IMR-90 (cell line): ENCODE measurements around the gene HOXC5. TPM values are rescaled to one million over a fixed set of nuclear protein-coding genes. Genes with fewer than 3 reads are reported as not detected.

Experiments
- ATAC-seq: fragments of 200-7000 bp; cut with Tn5 transposase; 2 replicates; pipeline ENCODE4 v1.9.1; 2020; ENCODE audit warnings: low read depth, mild to moderate bottlenecking, moderate library complexity
- BruUV-seq: library from RNA; stranded (reverse); fragments of 400-500 nt; replicated peaks from 2 replicates; lab custom pipeline; 2021; lab: Mats Ljungman, UMichigan
- CTCF ChIA-PET: fragments of 300-600 bp; formaldehyde crosslinking; extraction: SDS; loops from one replicate; lab custom pipeline; 2021; ENCODE audit warnings: antibody characterized with exemption; lab: Yijun Ruan, JAX
- POLR2A ChIA-PET: fragments of 300-600 bp; sonication (Branson Sonifier 250); formaldehyde crosslinking; loops from one replicate; lab custom pipeline; 2022; ENCODE audit warnings: antibody characterized with exemption; ENCODE audit not compliant: unreplicated experiment; lab: Charles Lee
- DNase-seq: peaks from one replicate; pipeline ENCODE4 v3.0.0; 2013
- H2AFZ ChIP-seq: replicated peaks from 2 replicates; pipeline ENCODE3; 2013; ENCODE audit warnings: low read length, mild to moderate bottlenecking; ENCODE audit not compliant: poor library complexity
- H2AK5ac ChIP-seq: 2 replicates; pipeline ENCODE4 v1.6.1; 2013; ENCODE audit warnings: low read depth, low read length, inconsistent platforms
- H2AK9ac ChIP-seq: replicated peaks from 2 replicates; pipeline ENCODE3; 2013; ENCODE audit warnings: mild to moderate bottlenecking, low read depth, low read length, moderate library complexity; ENCODE audit not compliant: poor library complexity
- H2BK120ac ChIP-seq: 2 replicates; pipeline ENCODE4 v1.6.1; 2013; ENCODE audit warnings: low read depth, low read length, inconsistent platforms
- H2BK15ac ChIP-seq: 3 replicates; pipeline ENCODE4 v1.6.1; 2013; ENCODE audit warnings: low read depth, low read length, inconsistent platforms
- H2BK20ac ChIP-seq: 2 replicates; pipeline ENCODE4 v1.6.1; 2013; ENCODE audit warnings: low read depth, mild to moderate bottlenecking, inconsistent platforms, low read length, moderate library complexity
- H2BK5ac ChIP-seq: 2 replicates; pipeline ENCODE4 v1.6.1; 2013; ENCODE audit warnings: mild to moderate bottlenecking, low read depth, low read length, inconsistent platforms; ENCODE audit not compliant: poor library complexity, severe bottlenecking
- H3K14ac ChIP-seq: replicated peaks from 2 replicates; pipeline ENCODE4 v1.6.1; 2013; ENCODE audit warnings: low read depth, low read length, inconsistent platforms
- H3K18ac ChIP-seq: 2 replicates; pipeline ENCODE4 v1.6.1; 2013; ENCODE audit warnings: low read depth, low read length, control low read depth
- H3K23ac ChIP-seq: 2 replicates; pipeline ENCODE4 v1.6.1; 2013; ENCODE audit warnings: low read depth, low read length, inconsistent platforms
- H3K27ac ChIP-seq: 2 replicates; pipeline ENCODE4 v1.5.1; 2013; ENCODE audit warnings: mild to moderate bottlenecking, control low read depth, low read length; ENCODE audit not compliant: insufficient read depth
- H3K27me3 ChIP-seq: 2 replicates; pipeline ENCODE4 v1.6.1; 2013; ENCODE audit warnings: low read length; ENCODE audit not compliant: control insufficient read depth, insufficient read depth
- H3K36me3 ChIP-seq: 2 replicates; pipeline ENCODE4 v1.6.1; 2013; ENCODE audit warnings: low read length, mixed read lengths; ENCODE audit not compliant: control insufficient read depth, insufficient read depth
- H3K4ac ChIP-seq: 2 replicates; pipeline ENCODE4 v1.6.1; 2013; ENCODE audit warnings: low read depth, low read length, inconsistent platforms
- H3K4me1 ChIP-seq: 2 replicates; pipeline ENCODE4 v1.6.1; 2013; ENCODE audit warnings: low read length, mixed read lengths; ENCODE audit not compliant: control insufficient read depth, insufficient read depth
- H3K4me2 ChIP-seq: 2 replicates; pipeline ENCODE4 v1.6.1; 2013; ENCODE audit warnings: low read depth, mild to moderate bottlenecking, control low read depth, low read length, moderate library complexity
- H3K4me3 ChIP-seq: 2 replicates; pipeline ENCODE4 v1.5.1; 2013; ENCODE audit warnings: low read depth, mild to moderate bottlenecking, control low read depth, low read length, moderate library complexity; ENCODE audit not compliant: insufficient read depth
- H3K56ac ChIP-seq: 2 replicates; pipeline ENCODE4 v1.6.1; 2013; ENCODE audit warnings: low read length, inconsistent platforms; ENCODE audit not compliant: insufficient read depth; ENCODE audit errors: extremely low read depth
- H3K79me1 ChIP-seq, 2 experiments: 2 replicates each; pipeline ENCODE4 v1.6.1; 2013; ENCODE audit warnings: low read length in 2 of 2, inconsistent platforms in 1 of 2, low read depth in 1 of 2
- H3K9ac ChIP-seq: 2 replicates; pipeline ENCODE4 v1.6.1; 2013; ENCODE audit warnings: low read depth, low read length, control low read depth
- H3K9me1 ChIP-seq: 2 replicates; pipeline ENCODE4 v1.6.1; 2013; ENCODE audit warnings: low read length, inconsistent platforms; ENCODE audit not compliant: insufficient read depth
- H3K9me3 ChIP-seq: 2 replicates; pipeline ENCODE4 v1.6.1; 2013; ENCODE audit warnings: low read length; ENCODE audit not compliant: control insufficient read depth, insufficient read depth
- H4K20me1 ChIP-seq: 2 replicates; pipeline ENCODE4 v1.6.1; 2013; ENCODE audit warnings: low read length, inconsistent platforms; ENCODE audit not compliant: insufficient read depth
- H4K5ac ChIP-seq: 2 replicates; pipeline ENCODE4 v1.6.1; 2013; ENCODE audit warnings: mild to moderate bottlenecking, low read depth, low read length, control low read depth
- H4K8ac ChIP-seq, 2 experiments: 2 replicates each; pipeline ENCODE4 v1.6.1; 2013; ENCODE audit warnings: low read depth in 2 of 2, low read length in 2 of 2, control low read depth in 1 of 2, inconsistent platforms in 1 of 2
- H4K91ac ChIP-seq: 2 replicates; pipeline ENCODE4 v1.6.1; 2013; ENCODE audit warnings: low read depth, low read length, inconsistent platforms; ENCODE audit not compliant: insufficient read depth
- BHLHE40 ChIP-seq: fragments of 150-350 bp; IDR thresholded peaks from 2 replicates; pipeline ENCODE4 v1.6.1; 2016; ENCODE audit warnings: mild to moderate bottlenecking, low read depth, low read length
- CEBPB ChIP-seq: IDR thresholded peaks from 2 replicates; pipeline ENCODE4 v1.6.1; 2012; ENCODE audit warnings: low read depth, low read length, improper control_type of control experiment
- CHD1 ChIP-seq: IDR thresholded peaks from 2 replicates; pipeline ENCODE4 v1.6.1; 2012; ENCODE audit warnings: low read depth, low read length, improper control_type of control experiment
- FOS ChIP-seq: fragments of 150-350 bp; IDR thresholded peaks from 2 replicates; pipeline ENCODE4 v1.6.1; 2016; ENCODE audit warnings: low read depth, low read length
- MAFK ChIP-seq: IDR thresholded peaks from 2 replicates; pipeline ENCODE4 v1.6.1; 2012; ENCODE audit warnings: low read depth, low read length, improper control_type of control experiment
- MAZ ChIP-seq: IDR thresholded peaks from 2 replicates; pipeline ENCODE4 v1.6.1; 2012; ENCODE audit warnings: low read depth, mild to moderate bottlenecking, low read length, improper control_type of control experiment, moderate library complexity, borderline replicate concordance
- NFE2L2 ChIP-seq: fragments of 150-350 bp; IDR thresholded peaks from 2 replicates; pipeline ENCODE4 v1.6.1; 2016; ENCODE audit warnings: low read depth, mild to moderate bottlenecking, low read length
- RAD21 ChIP-seq: IDR thresholded peaks from 2 replicates; pipeline ENCODE4 v1.6.1; 2012; ENCODE audit warnings: low read length, improper control_type of control experiment
- RCOR1 ChIP-seq: IDR thresholded peaks from 2 replicates; pipeline ENCODE4 v1.6.1; 2012; ENCODE audit warnings: mild to moderate bottlenecking, low read length, improper control_type of control experiment; ENCODE audit not compliant: insufficient replicate concordance
- SMC3 ChIP-seq: fragments of 150-350 bp; IDR thresholded peaks from 2 replicates; pipeline ENCODE4 v1.6.1; 2016; ENCODE audit warnings: low read depth, mild to moderate bottlenecking, antibody characterized with exemption, low read length, moderate library complexity
- WGBS, 2 experiments: methylation state at CpG; one replicate each; pipeline versions ENCODE4 v1.1.5 to v1.1.7; 2013; ENCODE audit warnings: missing lambda C conversion rate in 2 of 2; ENCODE audit not compliant: insufficient read length in 1 of 2; ENCODE audit errors: extremely low coverage in 2 of 2; 5-methylcytosine and 5-hydroxymethylcytosine counted together
- dilution Hi-C: fragments of 300-500 bp; cut with HindIII; formaldehyde crosslinking; loops from one replicate; pipeline ENCODE4 v1.14.3; 2018; ENCODE audit warnings: low sequenced_read_pairs; ENCODE audit not compliant: unreplicated experiment
- in situ Hi-C: fragments of 300-500 bp; cut with MboI; formaldehyde crosslinking; loops from 3 replicates; pipeline ENCODE4 v1.14.3; 2019; ENCODE audit warnings: low sequenced_read_pairs, inconsistent platforms, mixed read lengths
- intact Hi-C: fragments of 100-400 bp; cut with micrococcal nuclease; formaldehyde crosslinking; loops from 2 replicates; pipeline ENCODE4 v1.10.0; 2022
- polyA plus RNA-seq, 3 experiments: library from polyadenylated mRNA; depleted of rRNA; stranded (reverse); fragments of >200 nt; gene quantifications; 2 replicates each; pipeline ENCODE4 v1.2.3, GENCODE V29; 2012; ENCODE audit warnings: low replicate concordance in 1 of 3
- total RNA-seq: library from RNA; depleted of rRNA; stranded (reverse); fragments of >200 nt; gene quantifications from 2 replicates; pipeline ENCODE4 v1.2.3, GENCODE V29; 2012
- TF ChIP-seq, protein P1 (sequence below): conservative IDR thresholded peaks from 2 replicates; pipeline ENCODE4 v1.5.1; 2012; ENCODE audit warnings: mild to moderate bottlenecking, low read depth, low read length, improper control_type of control experiment
- TF ChIP-seq, protein P2 (sequence below): fragments of 150-350 bp; IDR thresholded peaks from 2 replicates; pipeline ENCODE4 v1.6.1; 2017; ENCODE audit warnings: mild to moderate bottlenecking, antibody characterized with exemption, low read length, low read depth

The HOXC5 gene
- total and polyA plus RNA-seq, 2 of the 4 experiments (the other 2 are of a cell fraction): not detected

DNA sequence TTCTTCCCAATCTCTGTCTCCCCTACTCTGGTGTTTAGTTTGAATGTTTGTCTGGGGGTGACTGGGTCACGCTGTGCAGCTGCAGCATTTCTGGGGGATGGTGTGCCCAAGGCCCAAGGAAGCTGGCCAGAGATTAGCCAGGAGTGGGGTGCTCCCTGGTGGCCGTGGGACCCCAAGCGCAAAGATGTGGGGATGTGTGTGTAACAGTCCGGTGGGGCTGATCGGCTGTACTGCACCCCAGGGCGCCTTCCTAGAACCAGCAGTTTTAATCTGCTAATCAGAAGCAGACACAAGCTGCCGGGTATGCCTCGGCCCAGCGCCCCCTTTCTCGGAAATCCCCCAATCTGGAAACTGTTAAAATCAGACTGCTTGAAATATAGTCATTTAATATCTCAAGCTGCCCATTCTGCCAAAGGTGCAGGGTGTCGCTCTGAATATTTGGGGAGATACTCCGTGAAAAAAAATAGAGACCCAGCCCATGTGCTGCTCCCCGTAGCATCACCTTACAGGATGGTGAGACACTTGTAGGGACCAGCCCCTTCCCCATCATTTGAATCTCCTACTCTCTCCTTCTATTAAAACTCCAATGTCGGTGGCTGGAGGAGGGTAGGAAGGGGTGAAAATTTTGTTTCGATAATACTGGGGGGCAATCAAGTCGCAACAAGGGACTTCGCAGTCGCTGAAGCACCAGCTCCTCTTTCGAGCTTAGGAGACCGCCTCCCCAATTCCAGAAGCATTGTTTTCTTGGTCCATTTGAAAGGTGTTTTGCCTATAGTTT lies 28.6 kb upstream of the HOXC5 start:
- Histone ChIP-seq H2BK5ac (no peak overlapping the region), H2BK15ac (no peak overlapping the region), H4K5ac (no peak overlapping the region), H4K91ac (no peak overlapping the region), H3K9ac (no peak overlapping the region), H4K8ac (no peak overlapping the region), H2BK120ac (no peak overlapping the region), H3K4ac (no peak overlapping the region), H2AK5ac (no peak overlapping the region), H3K18ac (no peak overlapping the region), H3K4me1 (no peaks in the 10 kb centered on the region), H3K4me3 (no peak overlapping the region), H3K14ac (no peak overlapping the region), H2BK20ac (no peak overlapping the region), H2AK9ac (no peak overlapping the region), H3K27me3 (peaks cover 90% of the 10 kb centered on the region), H3K23ac (no peak overlapping the region), H3K79me1 (no peaks in the 10 kb centered on the region), H3K9me1 (no peaks in the 10 kb centered on the region), H3K4me2 (no peak overlapping the region), H3K9me3 (peaks cover 2% of the 10 kb centered on the region; the same call in 1 of the 2 replicates), H3K36me3 (no peaks in the 10 kb centered on the region), H2AFZ (no peak overlapping the region), H4K20me1 (no peaks in the 10 kb centered on the region), H3K27ac (no peak overlapping the region), H3K56ac (no peak overlapping the region)
- TF ChIP-seq MAFK: no peak
- no peak for TF ChIP-seq RCOR1
- TF ChIP-seq, protein P1, sequence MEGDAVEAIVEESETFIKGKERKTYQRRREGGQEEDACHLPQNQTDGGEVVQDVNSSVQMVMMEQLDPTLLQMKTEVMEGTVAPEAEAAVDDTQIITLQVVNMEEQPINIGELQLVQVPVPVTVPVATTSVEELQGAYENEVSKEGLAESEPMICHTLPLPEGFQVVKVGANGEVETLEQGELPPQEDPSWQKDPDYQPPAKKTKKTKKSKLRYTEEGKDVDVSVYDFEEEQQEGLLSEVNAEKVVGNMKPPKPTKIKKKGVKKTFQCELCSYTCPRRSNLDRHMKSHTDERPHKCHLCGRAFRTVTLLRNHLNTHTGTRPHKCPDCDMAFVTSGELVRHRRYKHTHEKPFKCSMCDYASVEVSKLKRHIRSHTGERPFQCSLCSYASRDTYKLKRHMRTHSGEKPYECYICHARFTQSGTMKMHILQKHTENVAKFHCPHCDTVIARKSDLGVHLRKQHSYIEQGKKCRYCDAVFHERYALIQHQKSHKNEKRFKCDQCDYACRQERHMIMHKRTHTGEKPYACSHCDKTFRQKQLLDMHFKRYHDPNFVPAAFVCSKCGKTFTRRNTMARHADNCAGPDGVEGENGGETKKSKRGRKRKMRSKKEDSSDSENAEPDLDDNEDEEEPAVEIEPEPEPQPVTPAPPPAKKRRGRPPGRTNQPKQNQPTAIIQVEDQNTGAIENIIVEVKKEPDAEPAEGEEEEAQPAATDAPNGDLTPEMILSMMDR: no peak
- TF ChIP-seq, protein P2, sequence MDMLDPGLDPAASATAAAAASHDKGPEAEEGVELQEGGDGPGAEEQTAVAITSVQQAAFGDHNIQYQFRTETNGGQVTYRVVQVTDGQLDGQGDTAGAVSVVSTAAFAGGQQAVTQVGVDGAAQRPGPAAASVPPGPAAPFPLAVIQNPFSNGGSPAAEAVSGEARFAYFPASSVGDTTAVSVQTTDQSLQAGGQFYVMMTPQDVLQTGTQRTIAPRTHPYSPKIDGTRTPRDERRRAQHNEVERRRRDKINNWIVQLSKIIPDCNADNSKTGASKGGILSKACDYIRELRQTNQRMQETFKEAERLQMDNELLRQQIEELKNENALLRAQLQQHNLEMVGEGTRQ: no peak
- TF ChIP-seq NFE2L2: no peak
- no peak for TF ChIP-seq MAZ
- no peak for TF ChIP-seq FOS
- no peak for TF ChIP-seq RAD21
- TF ChIP-seq SMC3: no peak
- no peak for TF ChIP-seq BHLHE40
- TF ChIP-seq CHD1: no peak
- no peak for TF ChIP-seq CEBPB
- intact Hi-C loops: loop anchor here (10.0 kb wide), 1 partner anchor 299 kb away; no protein-coding TSS in a partner anchor
- in situ Hi-C loops: no loop called here
- no TSS peak for BruUV-seq
- ChIA-PET CTCF (interaction anchor here (0.6 to 0.9 kb wide), 2 partner anchors 14 to 317 kb away, joined by 3 to 4 read pairs; no protein-coding TSS in a partner anchor), POLR2A (no interaction called here)
- DNase-seq: no peak
- no CpG with 5 or more reads among the region's 20 CpGs for WGBS, 2 experiments
- dilution Hi-C loops: no loop called here
- ATAC-seq: no peak
